NK-92 (cell line): ENCODE measurements around the gene CD9.

Experiments used
- DNase-seq: peaks from one replicate; lab custom pipeline; 2025; ENCODE audit not compliant: unreplicated experiment; lab: John Stamatoyannopoulos, UW

Gene CD9

DNA sequence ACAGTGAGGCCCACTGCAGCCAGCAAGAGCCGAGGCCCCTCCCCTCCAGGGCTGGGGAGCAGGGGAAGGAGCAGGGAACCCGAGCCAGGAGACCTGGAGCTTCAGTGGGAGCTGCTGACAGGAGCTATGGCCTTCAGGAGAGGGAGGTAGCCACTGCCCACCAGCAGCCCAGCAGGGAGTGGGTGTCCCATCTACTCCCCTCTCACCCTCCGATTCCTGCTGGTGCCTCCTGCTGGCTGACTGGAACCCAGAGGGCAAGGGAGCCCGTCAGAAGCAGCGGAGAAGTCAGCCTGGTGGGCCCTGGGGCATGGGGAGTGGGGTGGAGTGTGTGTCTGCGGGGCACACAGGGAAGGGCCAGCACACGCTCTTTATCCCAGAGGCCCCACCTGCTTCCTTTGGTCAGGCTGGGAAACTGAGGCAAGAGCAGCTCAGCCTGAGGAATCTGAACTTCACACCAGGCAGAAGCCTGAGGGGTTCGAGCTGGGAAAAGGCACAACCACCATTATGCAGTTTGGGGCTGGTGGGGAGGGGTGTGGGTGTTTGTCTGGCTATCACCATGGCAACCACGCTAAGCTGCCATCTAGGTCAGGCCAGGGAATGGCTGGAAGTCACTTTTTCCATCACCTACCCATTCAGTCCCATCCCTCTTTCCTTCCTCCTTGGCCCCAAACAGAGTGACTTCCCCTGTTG, 73.5 kb downstream of the CD9 start:
- DNase-seq: no peak

DNA sequence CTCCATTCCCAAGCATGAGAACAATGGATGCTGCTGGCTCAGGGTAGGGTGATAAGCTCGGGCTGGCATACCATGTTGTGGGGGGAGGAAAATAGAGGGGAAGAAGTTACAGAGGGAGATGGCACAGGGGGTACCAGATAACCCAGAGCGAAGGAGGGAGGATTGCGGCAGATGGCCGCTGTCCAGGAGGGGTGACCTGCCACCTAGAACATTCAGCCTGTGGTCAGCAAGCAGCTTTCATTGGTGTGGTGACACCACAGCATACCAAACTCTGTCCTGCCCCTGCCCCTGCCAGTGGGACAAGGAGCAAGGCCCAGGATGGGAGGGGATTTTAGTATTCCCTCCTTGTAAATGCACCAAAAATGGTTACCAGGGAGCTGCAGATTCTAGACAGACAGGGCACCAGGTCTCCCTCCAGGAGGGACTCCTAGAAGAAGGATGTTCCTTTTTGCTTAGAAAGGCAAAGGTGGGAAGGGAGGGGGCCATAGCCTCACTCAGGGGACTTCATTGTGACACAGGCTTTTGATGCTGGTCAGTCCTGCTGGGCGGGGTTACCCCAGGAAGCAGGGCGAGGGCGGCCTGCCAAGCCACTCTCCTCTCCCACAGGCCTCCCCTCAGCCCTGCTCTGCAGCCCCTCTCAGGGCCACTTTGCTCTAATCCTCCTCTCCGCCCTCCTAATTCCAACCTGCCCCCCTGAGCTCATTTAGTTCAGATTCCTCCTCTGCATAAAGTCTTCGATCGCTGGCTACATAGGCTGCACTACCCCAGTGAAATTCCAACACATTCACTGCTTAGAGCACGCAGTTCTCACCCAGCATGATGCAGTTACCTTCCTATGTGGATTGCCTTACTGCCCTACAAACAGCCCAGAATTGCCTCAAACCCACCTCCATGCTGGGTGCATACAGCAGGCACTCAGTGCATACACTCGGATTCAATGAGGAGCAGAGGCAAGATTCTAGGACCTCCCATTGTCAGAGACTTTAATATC, 74.3 kb downstream of the CD9 start:
- DNase-seq: no peak

DNA sequence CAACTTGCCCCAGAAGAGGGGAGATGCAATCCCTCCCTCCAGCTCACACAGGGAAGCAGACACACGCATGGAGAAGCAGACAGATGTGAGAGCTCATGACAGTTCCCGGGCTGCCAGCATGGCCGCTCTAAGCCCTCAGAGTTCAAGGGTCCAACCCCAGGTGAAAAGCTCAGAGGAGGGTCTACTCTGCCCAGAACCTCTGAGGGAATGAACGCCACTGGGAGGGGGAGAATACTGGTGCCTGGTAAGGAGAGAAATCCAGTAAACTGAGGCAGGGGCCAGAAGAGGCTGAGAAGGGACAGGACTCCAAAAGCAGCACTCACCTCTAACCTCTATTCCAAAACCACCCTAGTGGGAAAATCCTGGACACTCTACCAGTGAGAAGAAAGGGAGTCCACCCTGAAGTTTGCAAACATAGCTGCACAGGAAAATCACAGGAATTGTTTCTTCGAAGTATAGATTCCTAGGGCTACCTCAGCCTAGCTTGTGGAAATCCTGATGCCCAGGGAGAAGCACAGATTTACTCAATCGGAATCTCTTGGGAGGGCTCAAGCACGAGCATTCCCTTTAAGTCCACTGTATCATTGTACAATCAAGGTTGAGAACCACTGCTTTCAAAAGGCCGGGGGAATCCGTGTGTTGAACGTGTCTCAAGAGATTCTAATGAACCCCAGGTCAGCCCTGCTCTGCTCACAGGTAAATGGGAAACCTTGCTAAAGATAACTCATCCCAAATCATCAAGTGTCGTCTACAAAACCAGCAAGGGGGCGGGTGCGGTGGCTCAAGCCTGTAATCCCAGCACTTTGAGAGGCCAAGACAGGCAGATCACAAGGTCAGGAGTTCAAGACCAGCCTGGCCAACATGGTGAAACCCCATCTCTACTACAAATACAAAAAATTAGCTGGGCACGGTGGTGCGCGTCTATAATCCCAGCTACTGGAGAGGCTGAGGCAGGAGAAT, 76.0 kb downstream of the CD9 start:
- DNase-seq: no peak

DNA sequence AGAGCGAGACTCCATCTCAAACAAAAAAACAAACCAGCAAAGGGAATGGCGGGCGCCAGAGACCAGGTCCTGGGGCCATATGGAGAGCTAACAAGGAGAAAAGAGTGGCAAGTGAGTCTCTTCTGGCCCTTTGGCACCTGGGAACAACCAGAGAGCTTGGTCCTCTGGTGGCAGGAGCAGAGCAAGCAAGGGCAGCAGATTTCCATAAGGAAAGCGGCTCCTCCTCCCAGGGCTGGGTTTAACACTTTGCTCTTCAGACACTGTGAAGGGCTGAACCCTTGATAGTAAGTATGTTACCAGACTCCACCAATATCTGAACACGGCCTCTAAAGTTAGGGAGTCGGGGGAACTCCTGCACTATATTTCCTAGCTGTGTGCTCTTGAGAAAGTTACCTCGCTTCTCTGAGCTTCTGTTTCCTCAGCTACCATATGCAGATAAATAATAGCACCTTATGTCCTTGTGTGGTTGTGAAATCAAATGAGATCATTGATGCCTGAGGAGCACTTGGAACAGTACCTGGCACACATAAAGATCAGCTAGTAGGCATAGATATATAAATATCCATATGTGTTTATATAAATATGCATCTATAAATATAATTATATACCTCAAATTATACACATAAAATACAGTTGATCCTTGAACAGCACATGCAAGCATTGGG, 76.9 kb downstream of the CD9 start:
- DNase-seq: no peak

DNA sequence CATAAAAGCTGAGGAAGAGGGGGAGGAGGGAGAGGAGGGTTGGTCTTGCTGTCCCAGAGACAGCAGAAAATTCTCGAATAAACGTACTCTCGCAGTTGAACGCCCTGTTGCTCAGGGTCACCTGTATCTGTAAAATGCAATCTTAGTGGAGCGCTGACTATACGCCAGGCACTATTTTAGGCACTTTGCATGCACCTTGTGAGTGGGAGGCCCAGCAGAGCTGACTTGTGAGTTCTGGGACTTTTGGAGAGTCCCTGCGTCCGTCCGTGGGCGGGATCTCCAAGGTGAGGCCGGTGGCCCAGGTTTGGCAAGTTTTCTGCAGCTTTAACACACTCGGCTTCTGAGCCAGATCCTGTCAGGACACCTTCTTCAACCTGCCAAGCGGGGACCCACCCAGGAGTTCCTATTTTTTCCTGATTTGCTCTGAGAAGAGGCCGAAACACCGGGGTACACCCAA, 77.8 kb downstream of the CD9 start:
- no peak for DNase-seq

DNA sequence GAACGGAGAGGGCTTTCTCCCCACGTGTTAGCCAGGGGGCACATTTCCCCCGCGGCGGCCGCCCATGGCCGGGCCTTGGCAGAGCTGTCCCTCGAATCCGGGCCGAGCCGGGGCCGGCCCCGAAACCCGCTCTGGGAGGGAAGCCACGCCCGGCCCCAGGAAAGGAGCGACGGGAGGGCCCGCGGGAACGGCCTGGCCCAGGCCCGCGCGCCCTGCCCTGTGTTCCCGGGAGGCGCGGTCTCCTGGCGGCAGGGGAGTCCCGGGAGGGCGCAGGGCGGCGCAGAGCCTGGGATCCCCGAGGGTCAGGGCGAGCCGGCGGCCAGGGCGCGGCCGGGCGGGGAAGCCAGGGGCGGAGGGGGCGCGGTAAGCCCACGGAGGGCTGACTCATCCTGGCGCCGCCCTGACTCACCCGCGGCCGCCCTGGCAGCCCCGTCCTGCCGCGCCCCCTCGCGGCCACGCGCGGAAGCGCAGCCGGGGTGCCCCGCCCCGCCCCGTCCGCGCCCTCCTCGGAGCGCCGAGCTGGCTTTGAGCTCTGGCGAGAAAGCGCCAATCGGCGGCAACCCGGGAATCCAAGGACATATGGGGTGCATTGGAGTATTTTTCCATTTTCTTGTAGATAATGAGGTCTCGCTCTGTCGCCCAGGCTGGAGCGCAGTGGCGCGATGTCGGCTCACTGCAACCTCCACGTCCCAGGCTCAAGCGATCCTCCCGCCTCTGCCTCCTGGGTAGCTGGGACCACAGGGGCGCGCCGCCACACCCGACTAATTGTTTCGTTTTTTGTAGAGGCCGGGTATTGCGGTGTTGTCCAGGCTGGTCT, 78.4 kb downstream of the CD9 start:
- DNase-seq: no peak

DNA sequence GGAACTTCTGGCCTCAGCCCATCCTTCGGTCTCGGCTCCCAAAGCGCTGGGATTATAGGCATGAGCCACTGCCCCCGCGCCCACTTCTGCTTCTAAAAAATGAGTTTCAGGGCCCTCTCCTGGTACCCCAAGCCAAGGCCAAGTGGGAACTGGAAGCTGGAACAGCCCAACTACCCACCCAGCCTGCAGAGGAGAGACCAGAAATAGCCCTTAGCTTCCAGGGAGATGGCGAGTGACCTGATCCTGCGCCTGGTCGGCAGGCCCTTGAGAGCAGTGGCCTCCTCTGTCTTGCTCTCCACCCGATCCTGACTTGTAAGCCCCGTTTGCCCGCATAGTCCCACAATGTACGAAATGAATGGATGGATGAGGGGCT, 79.0 kb downstream of the CD9 start:
- DNase-seq: no peak

DNA sequence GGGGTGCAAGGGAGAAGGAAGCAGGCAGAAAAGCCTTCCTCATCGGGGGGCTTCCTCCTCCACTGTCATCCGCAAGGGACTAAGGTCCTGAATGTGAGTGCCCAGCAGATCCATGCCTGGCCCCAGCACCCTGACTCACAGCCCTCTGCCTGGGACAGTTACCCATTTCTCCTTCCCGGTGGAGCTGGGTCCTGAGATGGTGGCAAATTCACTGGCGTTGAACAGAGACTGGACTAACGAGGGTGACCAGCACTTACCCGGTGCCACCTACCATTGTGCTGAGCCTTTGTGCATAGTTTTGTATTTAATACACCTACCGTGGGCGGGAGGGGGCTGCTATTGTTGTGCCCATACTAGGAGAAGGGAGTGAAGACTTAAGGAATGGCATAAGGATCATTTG, 79.4 kb downstream of the CD9 start:
- DNase-seq: no peak

DNA sequence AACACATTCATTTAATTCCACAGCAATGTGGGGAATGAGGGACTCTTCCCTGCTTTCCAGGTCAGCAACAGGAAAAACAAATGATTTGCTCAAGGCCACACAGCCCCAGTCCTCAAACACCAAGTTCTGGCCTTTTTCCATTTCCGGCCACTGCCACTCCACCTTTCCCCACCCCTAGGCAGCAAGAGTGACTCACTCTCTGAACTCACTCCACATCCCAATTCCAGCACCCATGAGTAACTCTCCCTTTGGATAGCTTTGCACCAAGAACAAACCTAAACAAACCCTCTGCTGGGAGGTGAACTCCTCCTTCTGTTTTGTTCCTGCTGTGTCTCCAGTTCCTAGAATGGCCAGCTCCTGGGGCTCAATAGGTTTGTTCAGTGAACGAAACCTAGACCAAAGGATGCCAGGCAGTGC, 79.9 kb downstream of the CD9 start:
- DNase-seq: no peak

DNA sequence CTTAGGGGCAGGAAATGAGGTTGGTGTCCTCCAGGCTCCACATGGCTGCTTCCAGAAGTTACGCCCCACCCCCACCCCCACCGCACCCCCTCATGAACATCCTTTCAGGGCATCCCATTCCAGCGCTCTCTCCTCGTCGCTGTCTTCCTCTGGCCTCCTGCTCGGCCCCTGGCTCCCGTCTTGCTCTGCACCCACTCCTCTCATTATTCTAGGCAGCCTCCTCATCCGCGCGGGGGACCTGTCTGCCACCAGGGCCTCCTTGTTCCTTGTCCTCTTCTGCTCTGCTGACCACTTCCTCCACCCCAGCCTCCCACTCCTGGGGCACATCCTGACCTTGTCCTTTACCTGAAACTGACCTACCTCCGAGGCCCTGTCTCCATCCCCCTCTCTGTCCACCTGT, 80.5 kb downstream of the CD9 start:
- DNase-seq: no peak

DNA sequence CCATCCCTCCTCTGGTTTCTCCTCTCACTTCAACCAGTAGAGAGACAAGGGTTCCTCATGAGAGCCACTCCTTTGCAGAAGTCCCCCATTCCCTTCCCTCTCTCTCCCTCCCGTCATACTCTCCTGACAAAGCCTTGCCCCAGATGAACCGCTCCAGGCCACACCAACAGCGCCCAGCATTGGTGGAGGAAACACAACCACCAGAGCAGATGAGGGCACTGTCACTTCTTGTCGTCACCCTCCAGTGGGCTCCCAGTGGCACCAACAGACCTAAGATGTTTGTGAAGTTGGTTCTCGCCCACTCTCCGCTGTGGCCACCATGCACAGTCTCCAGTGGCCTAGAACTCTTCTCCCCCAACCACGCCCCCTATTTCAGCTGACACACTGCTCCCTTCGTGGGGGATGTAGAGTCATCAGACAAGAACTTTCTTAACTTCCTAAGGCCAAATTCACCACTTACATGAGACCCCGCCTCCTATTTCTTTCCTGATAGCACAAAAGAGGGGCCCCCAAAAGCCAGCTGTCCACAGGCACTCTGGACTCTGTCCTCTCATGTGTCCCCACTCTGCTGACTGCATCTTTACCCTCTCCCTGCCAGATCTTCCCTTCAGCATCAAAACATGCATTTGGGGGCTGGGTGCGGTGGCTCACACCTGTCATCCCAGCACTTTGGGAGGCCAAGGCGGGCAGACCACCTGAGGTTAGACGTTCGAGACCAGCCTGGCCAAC, 81.0 kb downstream of the CD9 start:
- DNase-seq: no peak

DNA sequence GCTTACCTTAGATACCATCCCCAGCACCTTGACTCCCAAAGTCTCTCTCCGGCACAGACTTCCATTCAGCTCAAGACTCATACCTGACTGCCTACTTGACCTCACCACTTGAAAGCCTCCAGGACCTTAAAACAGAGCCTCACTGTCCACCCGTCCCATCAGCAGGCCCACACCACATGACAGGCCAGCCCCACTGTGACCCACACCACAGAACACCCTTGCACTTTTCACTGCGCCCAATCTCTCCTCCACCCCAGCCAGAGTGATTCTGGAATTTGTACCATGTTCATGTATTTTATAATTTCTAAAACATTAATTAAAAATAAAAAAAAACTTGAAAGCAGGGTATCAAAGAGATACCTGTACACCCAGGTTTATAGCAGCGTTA, 82.2 kb downstream of the CD9 start:
- no peak for DNase-seq

DNA sequence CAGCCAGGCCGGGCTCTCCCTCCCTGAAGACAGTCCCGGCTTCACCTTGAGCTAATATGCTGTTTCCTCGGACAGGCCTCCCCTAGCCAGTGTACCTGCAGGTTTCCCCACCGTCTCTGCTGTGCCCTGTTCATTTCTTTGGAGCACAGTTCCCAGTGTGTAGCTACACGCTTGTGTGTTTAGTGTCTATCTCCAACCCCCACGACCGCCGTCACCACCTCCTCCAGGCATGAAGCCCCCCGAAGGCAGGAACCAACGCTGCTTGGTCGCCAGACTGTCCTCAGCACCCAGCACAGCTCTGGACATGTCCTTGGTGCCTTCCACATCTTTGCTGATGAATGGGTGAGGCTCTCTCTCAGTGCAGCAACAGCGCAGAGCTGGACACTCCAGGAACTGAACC, 84.1 kb downstream of the CD9 start:
- no peak for DNase-seq

DNA sequence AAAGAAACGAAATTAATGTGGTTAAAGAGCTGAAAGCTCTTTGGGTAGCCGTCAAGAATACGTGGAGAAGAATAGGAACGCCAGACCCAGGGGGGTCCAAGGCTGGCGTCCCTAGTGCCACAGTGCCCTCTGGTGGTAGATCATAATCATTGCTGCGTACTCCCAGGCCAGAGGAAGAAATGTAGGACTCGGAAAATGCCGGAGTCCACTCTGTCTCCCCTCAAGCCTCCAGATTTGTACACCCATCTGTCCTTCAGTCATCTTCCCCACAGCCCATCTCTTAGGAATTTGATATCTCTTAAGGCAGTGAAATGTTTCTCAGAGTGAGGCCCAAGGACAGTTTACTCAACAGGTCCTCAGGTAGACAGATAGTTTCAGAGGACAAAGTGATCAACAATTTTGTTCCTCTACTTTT, 84.9 kb downstream of the CD9 start:
- DNase-seq: no peak

DNA sequence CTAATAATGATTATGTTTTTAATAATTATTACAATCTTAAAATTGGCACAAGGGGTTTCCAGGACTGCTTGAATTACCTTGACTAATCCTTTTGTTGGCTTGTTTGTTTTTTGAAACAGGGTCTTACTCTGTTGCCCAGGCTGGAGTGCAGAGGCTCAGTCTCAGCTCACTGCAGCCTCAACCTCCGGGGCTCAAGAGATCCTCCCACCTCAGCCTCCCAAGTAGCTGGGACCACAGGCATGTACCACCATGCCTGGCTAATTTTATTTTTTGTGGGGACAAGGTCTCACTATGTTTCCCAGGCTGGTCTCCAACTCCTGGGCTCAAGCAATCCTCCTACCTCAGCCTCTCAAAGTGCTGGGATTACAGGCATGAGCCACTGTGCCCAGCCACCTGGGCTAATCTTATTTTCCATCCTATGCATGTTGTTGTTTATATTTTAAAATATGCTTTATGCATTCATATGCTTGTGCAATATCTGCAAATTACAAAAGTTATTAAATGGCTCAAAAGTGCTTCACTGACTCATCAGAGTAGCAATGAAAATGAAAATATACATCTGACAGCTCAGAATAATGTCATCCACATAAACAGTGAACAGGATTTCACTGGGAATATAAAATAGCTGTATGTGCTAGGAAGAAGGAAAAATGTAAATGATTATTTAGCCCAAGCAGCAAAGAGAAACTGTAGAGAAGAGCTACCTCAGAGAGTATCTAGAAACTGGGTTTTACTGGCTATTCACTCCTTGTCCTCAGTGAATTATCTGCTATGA, 85.5 kb downstream of the CD9 start:
- DNase-seq: no peak
